Limb (tissue), 2 donors: ENCODE data around the gene KLF7.
A peak's percentile ranks its signal among the peaks of the same experiment; 100 is the strongest.

Source experiments
- DNase-seq, 2 donors: peaks; one replicate each; pipeline ENCODE4 v3.0.0-alpha.2; 2016; ENCODE audit errors: extremely low spot score in 2 of 2

KLF7 gene

GRCh38 chr2:207149249-207150213, 16.2 kb downstream of the KLF7 start:
- no peak for DNase-seq

GRCh38 chr2:207148020-207148419, 17.7 kb downstream of the KLF7 start:
- DNase-seq, result no peak

GRCh38 chr2:207144173-207144785, 21.5 kb downstream of the KLF7 start:
- DNase-seq, result no peak

GRCh38 chr2:207143215-207144172, 22.3 kb downstream of the KLF7 start:
- peak in 1 of 2 donors; percentile 68 for DNase-seq

GRCh38 chr2:207142461-207142860, 23.3 kb downstream of the KLF7 start:
- DNase-seq, result no peak

GRCh38 chr2:207141386-207141785, 24.4 kb downstream of the KLF7 start:
- no peak for DNase-seq

GRCh38 chr2:207140265-207140664, 25.5 kb downstream of the KLF7 start:
- DNase-seq, result no peak

- DNase-seq, result no peak
These were observed 26.2 kb downstream of the KLF7 start for GRCh38 chr2:207139552-207139951.

GRCh38 chr2:207138627-207139297, 27.0 kb downstream of the KLF7 start:
- no peak for DNase-seq

- DNase-seq, result no peak
These were observed 28.0 kb downstream of the KLF7 start for GRCh38 chr2:207137596-207138337.

GRCh38 chr2:207136874-207137273, 28.9 kb downstream of the KLF7 start:
- no peak for DNase-seq

GRCh38 chr2:207135801-207136457, 29.8 kb downstream of the KLF7 start:
- no peak for DNase-seq

GRCh38 chr2:207135340-207135739, 30.4 kb downstream of the KLF7 start:
- no peak for DNase-seq

GRCh38 chr2:207133820-207134519, 31.8 kb downstream of the KLF7 start:
- peak; percentile 80 to 88 for DNase-seq

- DNase-seq, result peak; percentile 27 to 62
These were observed 32.3 kb downstream of the KLF7 start for GRCh38 chr2:207133458-207133819.

- DNase-seq, result no peak
These were observed 33.7 kb downstream of the KLF7 start for GRCh38 chr2:207132019-207132418.

- DNase-seq, result no peak
These were observed 34.2 kb downstream of the KLF7 start for GRCh38 chr2:207131594-207131993.

GRCh38 chr2:207130958-207131521, 34.7 kb downstream of the KLF7 start:
- DNase-seq, result no peak

GRCh38 chr2:207129821-207130220, 35.9 kb downstream of the KLF7 start:
- no peak for DNase-seq
